GM18909 (cell line): Measurements from ENCODE around the gene SLC24A4.

ENCODE experiments used
- ATAC-seq: cut with Tn5 transposase; IDR thresholded peaks from one replicate; pipeline ENCODE4 v1.9.1; 2021; ENCODE audit warnings: mild to moderate bottlenecking; ENCODE audit not compliant: unreplicated experiment, poor library complexity

The SLC24A4 gene

GRCh38 chr14:92513966-92514843 lies 191.2 kb downstream of the SLC24A4 start:
- ATAC-seq: peak; percentile 27

- no peak for ATAC-seq
These were observed 192.0 kb downstream of the SLC24A4 start for GRCh38 chr14:92514844-92515514.

GRCh38 chr14:92515546-92516343 lies 192.8 kb downstream of the SLC24A4 start:
- no peak for ATAC-seq

- no peak for ATAC-seq
These were observed 193.5 kb downstream of the SLC24A4 start for GRCh38 chr14:92516344-92516965.

- no peak for ATAC-seq
These were observed 194.1 kb downstream of the SLC24A4 start for GRCh38 chr14:92516966-92517506.

GRCh38 chr14:92517761-92518160 lies 194.8 kb downstream of the SLC24A4 start:
- no peak for ATAC-seq

- ATAC-seq: peak; percentile 27
These were observed 196.5 kb downstream of the SLC24A4 start for GRCh38 chr14:92519246-92520101.

GRCh38 chr14:92520102-92521057 lies 197.4 kb downstream of the SLC24A4 start:
- peak; percentile 65 for ATAC-seq

GRCh38 chr14:92521058-92521415 lies 198.1 kb downstream of the SLC24A4 start:
- ATAC-seq: no peak

- ATAC-seq: no peak
These were observed 200.8 kb downstream of the SLC24A4 start for GRCh38 chr14:92523752-92524151.

GRCh38 chr14:92524602-92525185 lies 201.7 kb downstream of the SLC24A4 start:
- ATAC-seq: no peak

GRCh38 chr14:92525322-92526095 lies 202.5 kb downstream of the SLC24A4 start:
- ATAC-seq: no peak

- ATAC-seq: no peak
These were observed 204.8 kb downstream of the SLC24A4 start for GRCh38 chr14:92527721-92528120.

GRCh38 chr14:92528486-92529100 lies 205.6 kb downstream of the SLC24A4 start:
- ATAC-seq: no peak

- no peak for ATAC-seq
These were observed 206.9 kb downstream of the SLC24A4 start for GRCh38 chr14:92529903-92530302.

- ATAC-seq: no peak
These were observed 208.3 kb downstream of the SLC24A4 start for GRCh38 chr14:92531106-92531873.
